Caco-2 (cell line): ENCODE results near the gene LRP3. TPM values are rescaled to one million over a fixed set of nuclear protein-coding genes. Genes with fewer than 3 reads are reported as not detected.
"Not testable (repeated sequence)": the region's sequence is repeated elsewhere in the genome, so short reads cannot be mapped to it uniquely, and the experiment has no call there.

Source experiments
- BruUV-seq: library from RNA; stranded (reverse); fragments of 400-500 nt; replicated peaks from 2 replicates; lab custom pipeline; 2021; lab: Mats Ljungman, UMichigan
- CTCF ChIA-PET: fragments of 300-600 bp; sonication (Branson Sonifier 250); formaldehyde crosslinking; loops from one replicate; lab custom pipeline; 2022; ENCODE audit warnings: antibody characterized with exemption; lab: Charles Lee
- POLR2A ChIA-PET: fragments of 300-600 bp; sonication (Branson Sonifier 250); formaldehyde crosslinking; loops from one replicate; lab custom pipeline; 2022; ENCODE audit warnings: antibody characterized with exemption; lab: Charles Lee
- DNase-seq, 2 experiments: peaks; one replicate each; pipeline versions ENCODE4 v3.0.0 to v3.0.0-alpha.2; 2020 to 2022
- H3K27me3 ChIP-seq: replicated peaks from 2 replicates; pipeline ENCODE4 v1.6.0; 2011; ENCODE audit warnings: low read length; ENCODE audit not compliant: control insufficient read depth, insufficient read depth
- H3K36me3 ChIP-seq: 2 replicates; pipeline ENCODE4 v1.5.1; 2011; ENCODE audit warnings: low read length; ENCODE audit not compliant: control insufficient read depth, insufficient read depth
- H3K4me1 ChIP-seq: fragments of 250-450 bp; sonication (Bioruptor Pico); 2 replicates; pipeline ENCODE4 v1.5.1; 2020; ENCODE audit warnings: mild to moderate bottlenecking
- H3K4me3 ChIP-seq: 2 replicates; pipeline ENCODE4 v1.5.1; 2011; ENCODE audit warnings: low read depth, mild to moderate bottlenecking, control low read depth, low read length
- H3K9me3 ChIP-seq: fragments of 250-450 bp; sonication (Bioruptor Pico); 2 replicates; pipeline ENCODE4 v1.5.1; 2020; ENCODE audit warnings: mild to moderate bottlenecking, moderate library complexity
- H3K27ac Mint-ChIP-seq: one replicate; pipeline ENCODE4 v1.8.0; 2022; ENCODE audit warnings: mixed read lengths; ENCODE audit not compliant: unreplicated experiment
- H3K27me3 Mint-ChIP-seq: one replicate; pipeline ENCODE4 v1.8.0; 2022; ENCODE audit warnings: mixed read lengths; ENCODE audit not compliant: insufficient read depth, unreplicated experiment
- H3K36me3 Mint-ChIP-seq: one replicate; pipeline ENCODE4 v1.8.0; 2022; ENCODE audit warnings: mild to moderate bottlenecking, mixed read lengths; ENCODE audit not compliant: insufficient read depth, unreplicated experiment
- H3K4me1 Mint-ChIP-seq: one replicate; pipeline ENCODE4 v1.8.0; 2022; ENCODE audit warnings: low read depth, mixed read lengths; ENCODE audit not compliant: unreplicated experiment
- H3K4me3 Mint-ChIP-seq: one replicate; pipeline ENCODE4 v1.8.0; 2022; ENCODE audit warnings: mild to moderate bottlenecking, moderate library complexity, mixed read lengths; ENCODE audit not compliant: unreplicated experiment
- H3K9me3 Mint-ChIP-seq: one replicate; pipeline ENCODE4 v1.8.0; 2022; ENCODE audit warnings: mixed read lengths; ENCODE audit not compliant: unreplicated experiment
- CTCF ChIP-seq, 2 experiments: fragments of 200-600 bp in 1 of 2; IDR thresholded peaks; 1 replicate in 1 of 2; 2 replicates in 1 of 2; pipeline versions ENCODE4 v1.5.1 to v1.8.0; 2011 to 2022; ENCODE audit warnings: antibody characterized with exemption in 1 of 2, control low read depth in 1 of 2, inconsistent platforms in 1 of 2, low read depth in 1 of 2, low read length in 1 of 2, mild to moderate bottlenecking in 1 of 2, moderate library complexity in 1 of 2; ENCODE audit not compliant: insufficient read depth in 1 of 2, severe bottlenecking in 1 of 2, unreplicated experiment in 1 of 2
- intact Hi-C: fragments of 100-400 bp; cut with micrococcal nuclease; formaldehyde crosslinking; loops from one replicate; pipeline ENCODE4 v1.10.0; 2022; ENCODE audit not compliant: unreplicated experiment
- total RNA-seq: library from RNA; stranded (reverse); gene quantifications from 2 replicates; pipeline ENCODE4 v1.2.3, GENCODE V29; 2022

The LRP3 gene
- total RNA-seq, 1 experiment from 2014 or later = 22.8 TPM

DNA sequence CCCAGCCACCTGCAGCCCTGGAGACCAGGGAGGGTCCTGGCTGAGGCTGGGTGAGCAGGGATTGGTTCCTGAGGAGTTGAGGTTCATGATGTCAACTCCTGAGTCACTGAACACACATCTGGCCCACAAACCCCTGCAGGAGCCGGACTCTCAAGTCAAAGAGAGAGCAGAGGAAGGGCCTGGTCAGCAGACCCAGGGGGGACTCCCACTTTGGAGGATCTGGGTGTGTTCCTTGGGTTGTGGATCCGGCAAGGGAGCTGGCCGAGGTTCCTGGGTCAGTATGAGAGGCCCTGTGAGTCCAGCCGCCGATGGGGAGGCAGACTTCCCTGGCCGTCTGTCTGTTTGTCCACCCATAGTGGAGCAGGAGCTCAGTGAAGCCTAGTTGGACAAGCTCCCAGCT lies 27.5 kb downstream of the LRP3 start:
- CTCF ChIA-PET = no interaction called here
- BruUV-seq = no TSS peak
- no peak for DNase-seq

DNA sequence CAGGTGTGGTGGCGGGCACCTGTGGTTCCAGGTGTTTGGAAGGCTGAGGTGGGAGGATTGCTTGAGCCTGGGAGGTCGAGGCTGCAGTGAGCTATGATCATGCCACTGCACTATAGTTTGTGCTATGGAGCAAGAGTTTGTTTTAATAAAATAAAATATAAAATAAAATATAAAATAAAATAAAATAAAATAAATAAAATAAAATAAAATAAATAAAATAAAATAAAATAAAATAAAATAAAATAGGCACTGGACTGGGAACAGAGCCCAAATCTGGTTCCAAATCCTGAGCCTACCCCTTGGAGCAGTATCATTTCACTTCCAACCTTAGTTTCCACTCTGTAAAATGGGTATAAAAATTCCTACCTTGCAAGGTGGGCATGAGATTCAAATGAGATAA lies 28.1 kb downstream of the LRP3 start:
- CTCF ChIA-PET, H3K27me3 Mint-ChIP-seq, DNase-seq, BruUV-seq, H3K4me3 ChIP-seq, H3K9me3 ChIP-seq, H3K27ac Mint-ChIP-seq, H3K36me3 Mint-ChIP-seq, H3K4me1 Mint-ChIP-seq, H3K4me1 ChIP-seq, H3K4me3 Mint-ChIP-seq, H3K9me3 Mint-ChIP-seq, H3K36me3 ChIP-seq, intact Hi-C loops, H3K27me3 ChIP-seq: not testable (repeated sequence)
- POLR2A ChIA-PET = interaction anchor here (0.5 kb wide), 1 partner anchor 685 kb away, joined by 4 read pairs; no protein-coding TSS in a partner anchor

More for the DNA sequence above, 27.5 kb downstream of the LRP3 start:
- H3K27me3 ChIP-seq = no peaks in the 10 kb centered on the region; the same call in 1 of the 2 replicates
- no peak for TF ChIP-seq CTCF (IDR thresholded peaks at IDR 0.05; ENCODE audit: insufficient read depth in 1 of 2, low read depth in 1 of 2, low read length in 1 of 2, severe bottlenecking in 1 of 2, unreplicated experiment in 1 of 2)
- no peaks in the 10 kb centered on the region for H3K4me1 Mint-ChIP-seq
- H3K36me3 ChIP-seq = no peaks in the 10 kb centered on the region
- H3K9me3 ChIP-seq = no peaks in the 10 kb centered on the region
- no peak overlapping the region for H3K27ac Mint-ChIP-seq
- POLR2A ChIA-PET = interaction anchor here (0.5 kb wide), 1 partner anchor 685 kb away, joined by 4 read pairs; no protein-coding TSS in a partner anchor
- H3K4me1 ChIP-seq = no peaks in the 10 kb centered on the region
- H3K4me3 ChIP-seq = no peak overlapping the region
- intact Hi-C loops = no loop called here
- H3K36me3 Mint-ChIP-seq = no peaks in the 10 kb centered on the region
- no peaks in the 10 kb centered on the region for H3K9me3 Mint-ChIP-seq
- no peak overlapping the region for H3K4me3 Mint-ChIP-seq
- peaks cover 4% of the 10 kb centered on the region for H3K27me3 Mint-ChIP-seq

DNA sequence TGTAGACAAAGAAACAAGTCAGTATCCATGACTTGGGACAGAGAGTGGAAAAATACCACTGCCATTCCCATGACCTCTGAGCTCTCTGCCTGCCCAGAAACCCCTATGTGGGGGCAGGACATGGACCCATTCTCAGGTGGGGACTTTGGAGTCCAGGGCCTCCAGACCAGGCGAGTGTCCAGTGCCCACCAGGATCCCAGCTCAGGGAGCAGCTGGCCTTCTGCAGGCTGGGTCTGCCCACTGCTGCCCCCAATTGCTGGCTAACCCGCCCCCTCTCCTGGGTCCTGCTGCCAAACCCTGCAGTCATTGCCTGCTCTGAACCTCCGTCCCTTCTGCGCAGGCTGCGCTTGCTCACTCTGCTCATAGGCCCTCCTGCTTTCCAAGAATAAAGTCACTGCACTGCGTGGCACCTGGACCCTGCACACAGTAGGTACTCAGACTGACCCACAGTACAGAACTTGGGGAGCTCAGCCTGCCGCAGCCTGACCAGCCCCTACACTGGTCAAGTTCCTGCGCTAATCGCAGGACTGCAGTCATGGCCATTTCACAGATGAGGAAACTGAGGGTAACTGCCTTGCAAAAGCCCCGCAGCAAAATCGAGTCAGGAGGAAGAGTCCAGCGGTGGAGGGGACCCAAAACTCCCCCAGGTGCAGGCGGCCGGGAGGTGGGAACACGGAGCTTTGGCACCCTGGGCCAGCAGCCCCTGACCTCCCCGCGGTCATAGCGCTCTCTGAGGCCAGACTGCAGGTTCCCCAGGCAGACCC lies 30.7 kb downstream of the LRP3 start:
- ChIA-PET CTCF (interaction anchor here (1.3 kb wide), 1 partner anchor 41 kb away, joined by 4 read pairs; no protein-coding TSS in a partner anchor), POLR2A (no interaction called here)
- no peak for TF ChIP-seq CTCF (IDR thresholded peaks at IDR 0.05; ENCODE audit: insufficient read depth in 1 of 2, low read depth in 1 of 2, low read length in 1 of 2, severe bottlenecking in 1 of 2, unreplicated experiment in 1 of 2)
- Histone ChIP-seq H3K4me1 (no peaks in the 10 kb centered on the region), H3K4me3 (no peak overlapping the region), H3K9me3 (peaks cover 24% of the 10 kb centered on the region), H3K27me3 (no peaks in the 10 kb centered on the region; the same call in 1 of the 2 replicates), H3K36me3 (no peaks in the 10 kb centered on the region)
- Mint-ChIP-seq H3K4me3 (no peak overlapping the region), H3K27me3 (peaks cover 4% of the 10 kb centered on the region), H3K9me3 (peaks cover 16% of the 10 kb centered on the region), H3K27ac (no peak overlapping the region), H3K4me1 (no peaks in the 10 kb centered on the region), H3K36me3 (no peaks in the 10 kb centered on the region)
- no TSS peak for BruUV-seq
- DNase-seq = no peak
- intact Hi-C loops = no loop called here
